HEK293 (cell line): Measurements from ENCODE around the gene GALNT1.

Experiments
- CTCF ChIA-PET: fragments of 350-600 bp; formaldehyde crosslinking; extraction: SDS; loops from one replicate; lab custom pipeline; 2021; ENCODE audit warnings: antibody characterized with exemption; lab: Yijun Ruan, JAX
- POLR2A ChIA-PET: fragments of 300-600 bp; formaldehyde crosslinking; extraction: SDS; loops from one replicate; lab custom pipeline; 2020; ENCODE audit warnings: antibody characterized with exemption, inconsistent platforms; lab: Yijun Ruan, JAX
- H3K27ac ChIP-seq: fragments of 200-500 bp; sonication (Bioruptor generic); 2 replicates; pipeline ENCODE4 v1.5.1; 2014; ENCODE audit warnings: low read depth, low read length, control low read depth, inconsistent platforms; ENCODE audit errors: extremely low read depth
- H3K36me3 ChIP-seq, 2 experiments: fragments of 200-500 bp in 1 of 2; sonication (Bioruptor generic) in 1 of 2; 1 replicate in 1 of 2; 2 replicates in 1 of 2; pipeline ENCODE4 v1.5.1; 2014 to 2017; ENCODE audit warnings: inconsistent platforms in 2 of 2, low read length in 2 of 2; ENCODE audit not compliant: control insufficient read depth in 2 of 2, insufficient read depth in 1 of 2
- H3K4me1 ChIP-seq: fragments of 200-500 bp; sonication (Bioruptor generic); 2 replicates; pipeline ENCODE4 v1.5.1; 2014; ENCODE audit warnings: mild to moderate bottlenecking, low read length, inconsistent platforms; ENCODE audit not compliant: control insufficient read depth, insufficient read depth
- H3K4me3 ChIP-seq: 2 replicates; pipeline ENCODE4 v1.5.1; 2011; ENCODE audit warnings: low read depth, mild to moderate bottlenecking, control low read depth, low read length, moderate library complexity
- H3K9me3 ChIP-seq: fragments of 200-500 bp; sonication (Bioruptor generic); 2 replicates; pipeline ENCODE4 v1.5.1; 2014; ENCODE audit warnings: low read depth, low read length, inconsistent platforms; ENCODE audit not compliant: control insufficient read depth, insufficient read depth
- GLI4 ChIP-seq: fragments of 450-650 bp; formaldehyde crosslinking; IDR thresholded peaks from 2 replicates; pipeline ENCODE4 v1.5.1; 2016; ENCODE audit warnings: missing biosample characterization, missing genetic modification characterization
- KLF17 ChIP-seq: fragments of 450-650 bp; formaldehyde crosslinking; IDR thresholded peaks from 2 replicates; pipeline ENCODE4 v1.5.1; 2016; ENCODE audit warnings: missing biosample characterization, missing genetic modification characterization
- PBX3 ChIP-seq: sonication (generic); formaldehyde crosslinking; IDR thresholded peaks from 2 replicates; pipeline ENCODE4 v1.8.1; 2022; ENCODE audit warnings: mild to moderate bottlenecking, moderate library complexity, missing genetic modification reagents
- PRDM1 ChIP-seq: fragments of 450-650 bp; formaldehyde crosslinking; IDR thresholded peaks from 2 replicates; pipeline ENCODE4; 2016; ENCODE audit warnings: missing biosample characterization, missing genetic modification characterization
- SCRT2 ChIP-seq: fragments of 450-650 bp; formaldehyde crosslinking; IDR thresholded peaks from 2 replicates; pipeline ENCODE4 v1.5.1; 2016; ENCODE audit warnings: missing biosample characterization, missing genetic modification characterization
- TRIM28 ChIP-seq: IDR thresholded peaks from 2 replicates; pipeline ENCODE4 v1.6.1; 2011; ENCODE audit warnings: low read length, control low read depth, borderline replicate concordance
- ZFHX2 ChIP-seq: fragments of 450-650 bp; formaldehyde crosslinking; conservative IDR thresholded peaks from 2 replicates; pipeline ENCODE4 v1.5.1; 2016; ENCODE audit warnings: missing biosample characterization, missing genetic modification characterization
- ZNF10 ChIP-seq: fragments of 450-650 bp; formaldehyde crosslinking; IDR thresholded peaks from 2 replicates; pipeline ENCODE4 v1.5.1; 2017; ENCODE audit warnings: missing biosample characterization, missing genetic modification characterization
- ZNF121 ChIP-seq: fragments of 450-650 bp; formaldehyde crosslinking; IDR thresholded peaks from 2 replicates; pipeline ENCODE4 v1.5.1; 2016; ENCODE audit warnings: missing biosample characterization, missing genetic modification characterization
- ZNF2 ChIP-seq: fragments of 450-650 bp; formaldehyde crosslinking; IDR thresholded peaks from 2 replicates; pipeline ENCODE4 v1.5.1; 2016; ENCODE audit warnings: missing biosample characterization, missing genetic modification characterization
- ZNF426 ChIP-seq: fragments of 450-650 bp; formaldehyde crosslinking; IDR thresholded peaks from 2 replicates; pipeline ENCODE4 v1.5.1; 2017; ENCODE audit warnings: missing biosample characterization, missing genetic modification characterization, mild to moderate bottlenecking, inconsistent platforms, moderate library complexity
- ZNF473 ChIP-seq: fragments of 450-650 bp; formaldehyde crosslinking; IDR thresholded peaks from 2 replicates; pipeline ENCODE4 v1.5.1; 2017; ENCODE audit warnings: missing biosample characterization, missing genetic modification characterization
- ZNF48 ChIP-seq: fragments of 450-650 bp; formaldehyde crosslinking; IDR thresholded peaks from 2 replicates; pipeline ENCODE4 v1.5.1; 2016; ENCODE audit warnings: missing biosample characterization, missing genetic modification characterization
- ZNF555 ChIP-seq: fragments of 450-650 bp; formaldehyde crosslinking; conservative IDR thresholded peaks from 2 replicates; pipeline ENCODE4 v1.5.1; 2017; ENCODE audit warnings: missing biosample characterization, mild to moderate bottlenecking, missing genetic modification characterization, inconsistent platforms
- ZNF658 ChIP-seq: fragments of 450-650 bp; formaldehyde crosslinking; IDR thresholded peaks from 2 replicates; pipeline ENCODE4; 2016; ENCODE audit warnings: missing biosample characterization, missing genetic modification characterization
- ZNF660 ChIP-seq: fragments of 450-650 bp; IDR thresholded peaks from 2 replicates; pipeline ENCODE4 v1.5.1; 2018; ENCODE audit warnings: missing biosample characterization, mild to moderate bottlenecking, missing genetic modification characterization
- ZNF701 ChIP-seq: fragments of 450-650 bp; formaldehyde crosslinking; IDR thresholded peaks from 2 replicates; pipeline ENCODE4 v1.5.1; 2016; ENCODE audit warnings: missing biosample characterization, missing genetic modification characterization
- ZSCAN4 ChIP-seq: fragments of 450-650 bp; formaldehyde crosslinking; IDR thresholded peaks from 2 replicates; pipeline ENCODE4 v1.5.1; 2017; ENCODE audit warnings: missing biosample characterization, missing genetic modification characterization
- TF ChIP-seq, protein P1 (sequence below): fragments of 450-650 bp; formaldehyde crosslinking; IDR thresholded peaks from 2 replicates; pipeline ENCODE4; 2016; ENCODE audit warnings: missing biosample characterization, missing genetic modification characterization
- TF ChIP-seq, protein P2 (sequence below): fragments of 450-650 bp; formaldehyde crosslinking; IDR thresholded peaks from 2 replicates; pipeline ENCODE4 v1.5.1; 2016; ENCODE audit warnings: missing biosample characterization, missing genetic modification characterization
- TF ChIP-seq, protein P3 (sequence below): fragments of 450-650 bp; formaldehyde crosslinking; IDR thresholded peaks from 2 replicates; pipeline ENCODE4 v1.5.1; 2017; ENCODE audit warnings: missing biosample characterization, missing genetic modification characterization
- TF ChIP-seq, protein P4 (sequence below): fragments of 450-650 bp; formaldehyde crosslinking; IDR thresholded peaks from 2 replicates; pipeline ENCODE4 v1.5.1; 2016; ENCODE audit warnings: missing biosample characterization, missing genetic modification characterization

The GALNT1 gene

GRCh38 chr18:35618289-35618688, 36.7 kb downstream of the GALNT1 start:
- H3K4me1 ChIP-seq, result peaks cover 15% of the 10 kb centered on the region
- no peaks in the 10 kb centered on the region for H3K9me3 ChIP-seq
- TF ChIP-seq KLF17 (tag by site-specific recombination) (no peak), PBX3 (CRISPR knock-in tag) (no peak)
- POLR2A ChIA-PET, result no interaction called here
- H3K27ac ChIP-seq, result no peak overlapping the region
- no peaks in the 10 kb centered on the region for H3K36me3 ChIP-seq
- CTCF ChIA-PET, result interaction anchor here (0.6 kb wide), 1 partner anchor 263 kb away, joined by 3 read pairs; no protein-coding TSS in a partner anchor
- no peak overlapping the region for H3K4me3 ChIP-seq

- ChIA-PET CTCF (no interaction called here), POLR2A (interaction anchor here (0.7 kb wide), 1 partner anchor 121 kb away, joined by 3 read pairs; the partner anchor contains the start of gene INO80C)
- H3K36me3 ChIP-seq, result no peaks in the 10 kb centered on the region
These were observed 37.2 kb downstream of the GALNT1 start for GRCh38 chr18:35618696-35619095.

DNA sequence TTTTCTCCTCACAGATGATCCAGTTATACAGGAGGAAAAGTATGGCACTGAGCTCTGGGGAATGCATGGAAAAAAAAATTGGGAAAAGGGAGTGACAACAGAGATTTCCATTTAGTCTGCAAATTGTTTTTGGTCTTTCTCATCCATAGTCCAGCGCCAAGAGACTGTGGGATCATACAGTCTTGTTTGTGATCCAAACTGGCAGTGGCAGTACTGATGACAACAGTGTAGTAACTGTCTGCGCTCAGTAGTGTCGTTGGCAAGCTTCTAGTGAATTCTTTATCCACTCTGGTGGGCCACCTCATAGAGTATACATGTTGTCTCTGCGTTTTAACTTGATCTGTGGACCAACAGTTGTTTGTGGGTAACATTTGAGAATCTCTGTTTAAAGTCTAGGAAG, 37.9 kb downstream of the GALNT1 start:
- CTCF ChIA-PET, result no interaction called here
- POLR2A ChIA-PET, result interaction anchor here (0.7 kb wide), 1 partner anchor 121 kb away, joined by 3 read pairs; the partner anchor contains the start of gene INO80C
- Histone ChIP-seq H3K36me3 (no peaks in the 10 kb centered on the region), H3K27ac (no peak overlapping the region), H3K4me3 (no peak overlapping the region), H3K9me3 (no peaks in the 10 kb centered on the region), H3K4me1 (peaks cover 15% of the 10 kb centered on the region)
- TF ChIP-seq SCRT2, result no peak
- no peak for TF ChIP-seq PRDM1
- TF ChIP-seq ZNF426 (tag by site-specific recombination), result no peak
- TF ChIP-seq, protein P1, sequence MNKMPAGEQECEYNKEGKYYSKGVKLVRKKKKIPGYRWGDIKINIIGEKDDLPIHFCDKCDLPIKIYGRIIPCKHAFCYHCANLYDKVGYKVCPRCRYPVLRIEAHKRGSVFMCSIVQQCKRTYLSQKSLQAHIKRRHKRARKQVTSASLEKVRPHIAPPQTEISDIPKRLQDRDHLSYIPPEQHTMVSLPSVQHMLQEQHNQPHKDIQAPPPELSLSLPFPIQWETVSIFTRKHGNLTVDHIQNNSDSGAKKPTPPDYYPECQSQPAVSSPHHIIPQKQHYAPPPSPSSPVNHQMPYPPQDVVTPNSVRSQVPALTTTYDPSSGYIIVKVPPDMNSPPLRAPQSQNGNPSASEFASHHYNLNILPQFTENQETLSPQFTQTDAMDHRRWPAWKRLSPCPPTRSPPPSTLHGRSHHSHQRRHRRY (tag by site-specific recombination), result no peak
- no peak for TF ChIP-seq ZNF660 (tag by site-specific recombination)
- TF ChIP-seq ZNF473, result no peak
- TF ChIP-seq, protein P2, sequence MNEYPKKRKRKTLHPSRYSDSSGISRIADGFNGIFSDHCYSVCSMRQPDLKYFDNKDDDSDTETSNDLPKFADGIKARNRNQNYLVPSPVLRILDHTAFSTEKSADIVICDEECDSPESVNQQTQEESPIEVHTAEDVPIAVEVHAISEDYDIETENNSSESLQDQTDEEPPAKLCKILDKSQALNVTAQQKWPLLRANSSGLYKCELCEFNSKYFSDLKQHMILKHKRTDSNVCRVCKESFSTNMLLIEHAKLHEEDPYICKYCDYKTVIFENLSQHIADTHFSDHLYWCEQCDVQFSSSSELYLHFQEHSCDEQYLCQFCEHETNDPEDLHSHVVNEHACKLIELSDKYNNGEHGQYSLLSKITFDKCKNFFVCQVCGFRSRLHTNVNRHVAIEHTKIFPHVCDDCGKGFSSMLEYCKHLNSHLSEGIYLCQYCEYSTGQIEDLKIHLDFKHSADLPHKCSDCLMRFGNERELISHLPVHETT, result no peak
- no peak for TF ChIP-seq ZNF555
- no peak for TF ChIP-seq ZNF121 (tag by site-specific recombination)
- no peak for TF ChIP-seq ZSCAN4
- TF ChIP-seq, protein P3, sequence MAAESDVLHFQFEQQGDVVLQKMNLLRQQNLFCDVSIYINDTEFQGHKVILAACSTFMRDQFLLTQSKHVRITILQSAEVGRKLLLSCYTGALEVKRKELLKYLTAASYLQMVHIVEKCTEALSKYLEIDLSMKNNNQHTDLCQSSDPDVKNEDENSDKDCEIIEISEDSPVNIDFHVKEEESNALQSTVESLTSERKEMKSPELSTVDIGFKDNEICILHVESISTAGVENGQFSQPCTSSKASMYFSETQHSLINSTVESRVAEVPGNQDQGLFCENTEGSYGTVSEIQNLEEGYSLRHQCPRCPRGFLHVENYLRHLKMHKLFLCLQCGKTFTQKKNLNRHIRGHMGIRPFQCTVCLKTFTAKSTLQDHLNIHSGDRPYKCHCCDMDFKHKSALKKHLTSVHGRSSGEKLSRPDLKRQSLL, result no peak
- TF ChIP-seq ZNF48 (tag by site-specific recombination), result no peak
- TF ChIP-seq ZNF2, result no peak
- no peak for TF ChIP-seq ZNF10 (tag by site-specific recombination)
- no peak for TF ChIP-seq ZNF701 (tag by site-specific recombination)
- no peak for TF ChIP-seq ZNF658
- TF ChIP-seq ZFHX2, result no peak

More at GRCh38 chr18:35618696-35619095, 37.2 kb downstream of the GALNT1 start:
- H3K27ac ChIP-seq, result no peak overlapping the region
- no peaks in the 10 kb centered on the region for H3K9me3 ChIP-seq
- TF ChIP-seq, protein P4, sequence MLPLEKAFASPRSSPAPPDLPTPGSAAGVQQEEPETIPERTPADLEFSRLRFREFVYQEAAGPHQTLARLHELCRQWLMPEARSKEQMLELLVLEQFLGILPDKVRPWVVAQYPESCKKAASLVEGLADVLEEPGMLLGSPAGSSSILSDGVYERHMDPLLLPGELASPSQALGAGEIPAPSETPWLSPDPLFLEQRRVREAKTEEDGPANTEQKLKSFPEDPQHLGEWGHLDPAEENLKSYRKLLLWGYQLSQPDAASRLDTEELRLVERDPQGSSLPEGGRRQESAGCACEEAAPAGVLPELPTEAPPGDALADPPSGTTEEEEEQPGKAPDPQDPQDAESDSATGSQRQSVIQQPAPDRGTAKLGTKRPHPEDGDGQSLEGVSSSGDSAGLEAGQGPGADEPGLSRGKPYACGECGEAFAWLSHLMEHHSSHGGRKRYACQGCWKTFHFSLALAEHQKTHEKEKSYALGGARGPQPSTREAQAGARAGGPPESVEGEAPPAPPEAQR (tag by site-specific recombination), result no peak
- TF ChIP-seq GLI4 (tag by site-specific recombination) (no peak), TRIM28 (peak; percentile 21; the same call in 1 of the 2 replicates)
- H3K4me3 ChIP-seq, result no peak overlapping the region
- H3K4me1 ChIP-seq, result peaks cover 15% of the 10 kb centered on the region
